HG02938 (cell line): Measurements from ENCODE around the gene ANO9.
"Not testable (repeated sequence)": the region's sequence is repeated elsewhere in the genome, so short reads cannot be mapped to it uniquely, and the experiment has no call there.

Experiments
- ATAC-seq: cut with Tn5 transposase; IDR thresholded peaks from one replicate; pipeline ENCODE4 v1.9.1; 2021; ENCODE audit warnings: mild to moderate bottlenecking, moderate library complexity; ENCODE audit not compliant: unreplicated experiment

The ANO9 gene

GRCh38 chr11:417652-418342, 24.0 kb downstream of the ANO9 start:
- no peak for ATAC-seq

- no peak for ATAC-seq
These were observed 24.8 kb downstream of the ANO9 start for GRCh38 chr11:416757-417621.

- ATAC-seq, result no peak
These were observed 25.6 kb downstream of the ANO9 start for GRCh38 chr11:416051-416756.

GRCh38 chr11:415640-416041, 26.2 kb downstream of the ANO9 start:
- no peak for ATAC-seq

- ATAC-seq, result no peak
These were observed 27.4 kb downstream of the ANO9 start for GRCh38 chr11:414318-414857.

GRCh38 chr11:413120-414081, 28.4 kb downstream of the ANO9 start:
- ATAC-seq, result no peak

GRCh38 chr11:412641-413119, 29.1 kb downstream of the ANO9 start:
- ATAC-seq, result no peak

GRCh38 chr11:411520-411919, 30.3 kb downstream of the ANO9 start:
- not testable (repeated sequence) for ATAC-seq

- not testable (repeated sequence) for ATAC-seq
These were observed 31.1 kb downstream of the ANO9 start for GRCh38 chr11:410711-411110.

GRCh38 chr11:409600-410483, 32.0 kb downstream of the ANO9 start:
- no peak for ATAC-seq

GRCh38 chr11:409008-409599, 32.7 kb downstream of the ANO9 start:
- ATAC-seq, result no peak

GRCh38 chr11:408154-409007, 33.4 kb downstream of the ANO9 start:
- ATAC-seq, result no peak

- peak; percentile 23 for ATAC-seq
These were observed 34.1 kb downstream of the ANO9 start for GRCh38 chr11:407651-408123.

- peak; percentile 60 for ATAC-seq
These were observed 34.8 kb downstream of the ANO9 start for GRCh38 chr11:406796-407650.

- no peak for ATAC-seq
These were observed 35.6 kb downstream of the ANO9 start for GRCh38 chr11:405954-406795.
